Measurements from ENCODE around the gene ARHGEF28. TPM values are rescaled to one million over a fixed set of nuclear protein-coding genes. Genes with fewer than 3 reads are reported as not detected.

The ARHGEF28 gene
- total RNA-seq, 1 experiment from 2014 or later = 6.1 TPM

GRCh38 chr5:73640861-73641320 lies 14.9 kb downstream of the ARHGEF28 start (continued):
- TF ChIP-seq CTCF (IDR thresholded peaks at IDR 0.05 in 2 of 3, conservative IDR thresholded peaks at IDR 0.05 in 1 of 3; ENCODE audit: borderline replicate concordance in 1 of 3, insufficient read depth in 1 of 3, low read depth in 2 of 3, low read length in 2 of 3) = no peak
- TF ChIP-seq ZFX (IDR thresholded peaks at IDR 0.05) = no peak
- no peak for TF ChIP-seq EGR1 (IDR thresholded peaks at IDR 0.05; ENCODE audit: low read depth)
- no peak for TF ChIP-seq POLR2A (IDR thresholded peaks at IDR 0.05; ENCODE audit: borderline replicate concordance, extremely low read depth, insufficient read depth, insufficient read length)
- no peak for TF ChIP-seq JUND (IDR thresholded peaks at IDR 0.05)
- no peak for TF ChIP-seq ELF1 (IDR thresholded peaks at IDR 0.05; ENCODE audit: borderline replicate concordance, low read depth)

GRCh38 chr5:73641811-73642210 lies 15.8 kb downstream of the ARHGEF28 start:
- no peak overlapping the region for H3K4me2 ChIP-seq (ENCODE audit: low read length)
- no peaks in the 10 kb centered on the region for H3K9me2 ChIP-seq (ENCODE audit: insufficient read depth)
- H2AFZ ChIP-seq (ENCODE audit: low read depth, low read length, poor library complexity, severe bottlenecking) = no peak overlapping the region
- no peak overlapping the region for H3K27ac ChIP-seq (ENCODE audit: low read depth, low read length)
- H3K27me3 ChIP-seq (ENCODE audit: insufficient read depth, low read length) = no peaks in the 10 kb centered on the region
- H3K4me3 ChIP-seq (replicated peaks in 1 of 2; ENCODE audit: low read depth in 1 of 2, low read length in 2 of 2) = no peak overlapping the region
- no peak for ATAC-seq
- peaks cover 6 to 12% of the 10 kb centered on the region in 2 experiments; a peak in 3 of 4 replicates for H3K4me1 ChIP-seq (ENCODE audit: control insufficient read depth in 1 of 2, insufficient read depth in 2 of 2, low read length in 2 of 2)
- H3K9ac ChIP-seq (ENCODE audit: low read length) = no peak overlapping the region
- POLR2A ChIA-PET = no interaction called here
- RAD21 ChIA-PET (ENCODE audit: low non-redundant PET in 1 of 2, low total read pairs in 2 of 2, uncharacterized antibody in 2 of 2, unreplicated experiment in 2 of 2) = no interaction called here
- H3K36me3 ChIP-seq (ENCODE audit: control insufficient read depth in 1 of 2, insufficient read depth in 2 of 2, low read length in 2 of 2) = no peaks in the 10 kb centered on the region
- CTCF ChIA-PET = interaction anchor here (1.0 kb wide), 1 partner anchor 9 kb away, joined by 3 read pairs; no protein-coding TSS in a partner anchor
- H3K79me2 ChIP-seq (ENCODE audit: insufficient read depth, low read length) = no peaks in the 10 kb centered on the region
- intact Hi-C loops (cut with micrococcal nuclease) = no loop called here
- TF ChIP-seq FOSL1 (IDR thresholded peaks at IDR 0.05; ENCODE audit: low read depth) (no peak), POLR2A (IDR thresholded peaks at IDR 0.05; ENCODE audit: borderline replicate concordance, extremely low read depth, insufficient read depth, insufficient read length) (no peak), EZH2 (IDR thresholded peaks at IDR 0.05) (no peak), SRF (IDR thresholded peaks at IDR 0.05; ENCODE audit: low read depth) (no peak), ZBTB33 (IDR thresholded peaks at IDR 0.05; ENCODE audit: extremely low read depth, insufficient replicate concordance, low read length) (no peak), ATF3 (IDR thresholded peaks at IDR 0.05) (no peak), SIN3A (IDR thresholded peaks at IDR 0.05; ENCODE audit: low read depth) (no peak), ZNF274 (IDR thresholded peaks at IDR 0.05; ENCODE audit: low read depth, low read length) (no peak), EGR1 (IDR thresholded peaks at IDR 0.05; ENCODE audit: low read depth) (no peak), SP1 (IDR thresholded peaks at IDR 0.05; ENCODE audit: low read depth) (no peak), CTCF (IDR thresholded peaks at IDR 0.05 in 2 of 3, conservative IDR thresholded peaks at IDR 0.05 in 1 of 3; ENCODE audit: borderline replicate concordance in 1 of 3, insufficient read depth in 1 of 3, low read depth in 2 of 3, low read length in 2 of 3) (no peak), JUND (IDR thresholded peaks at IDR 0.05) (no peak), YY1 (IDR thresholded peaks at IDR 0.05; ENCODE audit: extremely low read depth, insufficient replicate concordance, low read depth, low read length) (no peak)
- no peaks in the 10 kb centered on the region for H4K20me1 ChIP-seq (ENCODE audit: insufficient read depth)
- no peaks in the 10 kb centered on the region for H3K9me3 ChIP-seq (ENCODE audit: control insufficient read depth in 1 of 2, insufficient read depth in 1 of 2, low read depth in 1 of 2, low read length in 2 of 2)
- no TSS peak for BruUV-seq (replicated peaks)
- DNase-seq (ENCODE audit: low read depth, low spot score) = no peak
